ENCODE results near the gene RCVRN. TPM values are rescaled to one million over a fixed set of nuclear protein-coding genes. Genes with fewer than 3 reads are reported as not detected.
"Not testable (repeated sequence)": the region's sequence is repeated elsewhere in the genome, so short reads cannot be mapped to it uniquely, and the experiment has no call there.

Gene RCVRN
- total RNA-seq, 2 experiments from 2014 or later: not detected

DNA sequence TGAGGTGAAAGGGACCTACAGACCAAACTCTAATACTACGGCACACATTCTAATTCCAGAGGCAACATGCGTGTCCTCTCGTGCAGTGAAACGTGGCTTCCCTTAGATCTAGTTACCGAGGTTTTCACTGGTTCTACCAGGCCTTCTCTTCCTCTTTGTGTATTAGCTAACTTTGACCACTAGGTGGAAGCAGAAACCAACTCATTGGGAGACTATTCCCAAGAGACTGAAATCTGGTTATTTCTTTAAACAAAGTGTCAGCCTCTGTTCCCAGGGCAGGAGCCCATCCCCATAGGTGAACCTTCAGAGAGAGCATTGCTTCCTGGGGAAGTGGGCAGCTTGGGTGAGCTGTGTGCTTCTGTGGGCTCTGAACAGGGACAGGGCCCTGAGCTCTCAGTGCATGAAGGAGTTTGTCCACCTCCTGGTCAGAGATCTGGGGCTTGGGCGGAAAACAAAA is 19.7 kb upstream of the RCVRN start:
- POLR2A ChIA-PET: no interaction called here
- CTCF ChIA-PET: interaction anchor here (0.6 to 2.8 kb wide), 7 partner anchors 9 to 693 kb away, joined by 3 to 11 read pairs (median 3); no protein-coding TSS in a partner anchor

DNA sequence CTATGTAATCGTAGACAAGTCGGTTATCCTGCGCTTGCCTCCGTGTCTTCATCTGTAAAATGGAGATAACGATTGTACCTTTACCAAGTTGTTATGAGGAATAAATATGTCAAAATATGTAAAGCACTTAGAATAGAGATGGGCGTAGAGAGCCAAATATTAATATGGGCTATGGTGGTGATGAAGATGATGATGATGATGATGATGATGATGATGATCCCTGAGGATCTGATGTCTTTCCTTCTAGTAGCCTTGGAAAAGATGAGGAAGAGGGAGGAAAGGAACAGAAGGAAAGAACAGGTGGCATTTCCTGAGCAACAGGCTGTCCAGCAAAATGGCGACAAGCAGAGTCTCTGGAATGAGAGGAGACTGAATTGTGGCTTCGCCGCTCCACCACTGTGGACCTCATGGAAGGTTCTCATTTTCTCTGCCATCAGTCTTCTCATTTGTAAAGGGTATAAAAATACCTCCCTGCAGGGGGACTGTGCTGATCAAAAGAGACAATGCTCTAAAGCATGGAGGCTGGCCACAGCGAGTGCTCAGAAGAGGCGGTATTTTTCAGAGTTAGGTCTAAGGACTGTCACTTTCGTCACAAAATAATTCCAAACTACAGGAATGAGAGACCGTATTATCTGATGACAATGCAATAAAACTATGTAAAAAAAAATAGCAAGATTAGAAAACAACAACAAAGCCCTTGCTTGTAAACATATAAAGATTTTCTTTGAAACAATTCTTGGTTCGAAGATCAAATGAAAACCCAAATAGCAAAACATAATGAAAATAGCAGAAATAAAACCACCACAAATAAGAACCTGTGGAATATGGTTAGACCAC is 17.2 kb upstream of the RCVRN start:
- POLR2A ChIA-PET: no interaction called here
- CTCF ChIA-PET: no interaction called here

DNA sequence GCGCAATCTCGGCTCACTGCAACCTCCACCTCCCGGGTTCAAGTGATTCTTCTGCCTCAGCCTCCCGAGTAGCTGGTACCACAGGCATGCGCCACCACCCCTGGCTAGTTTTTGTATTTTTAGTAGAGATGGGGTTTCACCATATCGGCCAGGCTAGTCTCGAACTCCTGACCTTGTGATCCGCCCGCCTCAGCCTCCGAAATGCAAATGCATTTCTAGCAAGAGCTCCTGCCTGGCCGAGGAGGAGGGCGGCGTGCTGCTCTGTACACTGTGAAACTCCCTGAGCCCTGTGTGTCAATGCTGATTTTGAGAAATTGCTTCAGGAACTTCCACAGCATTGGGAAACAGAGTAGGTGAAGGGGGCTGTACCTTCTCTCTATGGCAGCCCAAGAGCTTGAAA is 16.1 kb upstream of the RCVRN start:
- POLR2A ChIA-PET: not testable (repeated sequence)
- CTCF ChIA-PET: interaction anchor here (0.7 kb wide), 1 partner anchor 231 kb away, joined by 4 read pairs; no protein-coding TSS in a partner anchor

DNA sequence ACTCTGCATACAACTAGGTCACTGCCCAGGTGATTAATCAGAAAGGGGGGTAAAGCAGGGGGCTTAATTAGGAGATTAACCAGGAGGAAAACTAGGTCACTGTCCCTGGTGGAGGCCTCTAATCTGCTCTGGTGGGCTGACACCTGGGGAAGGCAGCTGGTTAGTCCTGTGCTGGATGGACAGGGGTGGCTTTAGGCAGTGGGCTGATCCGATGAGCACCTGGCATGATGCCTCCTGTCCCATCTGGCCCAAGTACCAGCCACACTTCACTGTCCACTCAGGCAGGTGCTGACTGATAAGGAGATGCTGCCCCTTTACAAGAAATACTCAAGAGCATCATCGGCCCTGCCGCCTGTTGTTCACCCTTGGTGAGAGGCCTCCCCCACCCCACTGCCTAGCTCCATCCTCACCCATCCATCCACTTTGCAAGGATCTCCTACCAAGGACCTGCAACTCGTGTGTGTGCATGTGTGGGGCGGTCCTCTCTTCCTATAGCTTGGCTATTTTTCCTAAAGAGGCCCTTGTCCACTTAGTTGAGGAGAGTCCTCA is 13.8 kb upstream of the RCVRN start:
- POLR2A ChIA-PET: no interaction called here
- CTCF ChIA-PET: no interaction called here

DNA sequence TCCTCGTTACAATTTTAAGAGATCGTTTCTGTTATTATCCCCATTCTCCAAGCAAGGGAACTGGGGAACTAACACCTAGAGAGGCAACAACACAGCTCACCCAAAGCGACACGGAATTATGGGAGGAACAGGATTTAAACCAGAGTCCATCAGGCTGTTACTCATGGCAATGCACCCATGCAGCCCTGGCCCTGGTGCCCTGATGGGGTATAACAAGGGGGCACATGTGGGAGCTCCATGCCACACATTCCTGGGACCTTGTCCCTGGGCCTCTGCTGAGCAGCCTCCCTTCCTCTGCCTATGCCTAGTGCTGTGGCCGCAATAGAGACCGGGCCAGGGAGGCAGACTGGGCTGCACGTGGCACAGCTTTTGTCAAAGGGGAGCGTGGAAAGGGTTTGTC is 13.3 kb upstream of the RCVRN start:
- ChIA-PET CTCF (no interaction called here), POLR2A (no interaction called here)

DNA sequence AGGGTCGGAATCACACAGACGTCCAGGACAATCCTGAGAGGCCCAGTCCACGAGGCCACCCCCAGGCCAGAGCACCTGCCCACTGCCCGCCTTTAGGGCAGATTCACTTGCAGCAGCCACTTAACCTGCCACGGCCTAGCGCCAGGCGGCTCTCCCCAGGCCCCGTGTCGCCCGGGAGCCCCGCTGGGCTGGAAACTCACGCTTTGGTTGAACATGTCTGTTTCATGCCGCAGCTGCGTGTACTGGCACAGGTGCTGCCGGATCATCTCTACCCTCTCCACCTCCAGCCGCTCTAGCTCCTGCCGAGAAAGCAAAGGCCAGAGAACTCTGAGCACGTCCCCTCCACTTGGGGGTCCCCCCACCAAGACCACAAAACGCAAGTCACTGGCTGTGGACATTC is 12.7 kb upstream of the RCVRN start:
- POLR2A ChIA-PET: no interaction called here
- CTCF ChIA-PET: no interaction called here

DNA sequence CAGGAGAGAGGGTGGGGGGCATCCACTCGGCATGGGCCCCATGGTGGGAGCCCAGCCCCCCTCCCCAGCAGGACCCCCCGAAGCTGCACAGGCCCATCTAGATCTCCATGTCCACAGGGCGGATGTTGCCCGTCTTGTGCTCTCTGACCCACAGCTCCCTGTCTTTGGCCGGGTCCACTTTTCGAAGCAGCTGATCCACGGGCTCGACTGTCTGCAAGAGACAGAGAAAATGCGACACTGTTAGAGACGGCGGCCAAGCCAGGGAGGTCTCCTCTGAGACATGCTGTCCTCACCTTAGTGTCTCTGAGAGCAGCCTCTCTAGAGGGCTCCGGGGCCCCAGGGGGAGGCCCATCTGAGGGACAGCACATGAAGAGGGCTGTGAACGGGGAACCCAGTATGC is 12.1 kb upstream of the RCVRN start:
- POLR2A ChIA-PET: no interaction called here
- CTCF ChIA-PET: no interaction called here

DNA sequence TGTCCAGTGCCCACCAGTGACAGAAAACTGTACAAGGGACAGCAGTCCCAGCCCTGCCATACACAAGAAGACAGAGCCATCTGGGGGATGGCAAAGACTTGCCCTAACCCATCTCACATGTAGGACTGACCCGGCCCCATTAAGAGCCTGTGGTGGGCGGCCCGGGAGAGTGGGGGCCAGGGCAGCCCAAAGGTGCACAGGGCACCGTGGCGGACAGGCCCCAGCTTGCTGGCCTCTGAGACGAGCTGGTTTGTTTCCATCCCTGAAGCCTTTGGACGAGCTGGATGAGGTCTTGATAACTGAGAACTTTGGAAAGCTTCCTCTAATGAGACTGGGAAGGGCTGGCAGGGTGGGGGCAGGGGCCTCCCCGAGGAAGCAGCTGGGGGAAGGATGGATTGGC is 11.0 kb upstream of the RCVRN start:
- CTCF ChIA-PET: interaction anchor here (1.2 kb wide), 1 partner anchor 9 kb away, joined by 3 read pairs; no protein-coding TSS in a partner anchor
- POLR2A ChIA-PET: no interaction called here

DNA sequence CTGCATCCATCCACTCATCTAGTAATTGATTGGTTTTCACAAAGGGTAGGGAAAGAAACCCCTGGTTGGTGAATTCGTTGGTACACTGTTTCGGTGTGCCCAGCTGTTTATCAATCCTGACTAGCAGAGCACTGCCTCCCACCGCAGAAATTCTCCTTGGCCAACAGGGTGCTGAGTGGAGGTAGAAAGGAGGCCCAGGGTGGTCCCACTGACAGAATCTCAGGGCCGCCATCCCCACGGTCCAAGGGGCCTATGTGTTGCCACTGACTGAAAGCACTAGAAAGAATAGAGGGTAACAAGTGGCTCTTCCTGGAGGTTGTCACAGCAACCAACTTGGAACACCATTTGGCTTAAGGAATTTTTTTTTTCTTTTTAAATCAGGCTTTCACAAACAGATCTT is 8.4 kb upstream of the RCVRN start:
- ChIA-PET CTCF (no interaction called here), POLR2A (no interaction called here)

DNA sequence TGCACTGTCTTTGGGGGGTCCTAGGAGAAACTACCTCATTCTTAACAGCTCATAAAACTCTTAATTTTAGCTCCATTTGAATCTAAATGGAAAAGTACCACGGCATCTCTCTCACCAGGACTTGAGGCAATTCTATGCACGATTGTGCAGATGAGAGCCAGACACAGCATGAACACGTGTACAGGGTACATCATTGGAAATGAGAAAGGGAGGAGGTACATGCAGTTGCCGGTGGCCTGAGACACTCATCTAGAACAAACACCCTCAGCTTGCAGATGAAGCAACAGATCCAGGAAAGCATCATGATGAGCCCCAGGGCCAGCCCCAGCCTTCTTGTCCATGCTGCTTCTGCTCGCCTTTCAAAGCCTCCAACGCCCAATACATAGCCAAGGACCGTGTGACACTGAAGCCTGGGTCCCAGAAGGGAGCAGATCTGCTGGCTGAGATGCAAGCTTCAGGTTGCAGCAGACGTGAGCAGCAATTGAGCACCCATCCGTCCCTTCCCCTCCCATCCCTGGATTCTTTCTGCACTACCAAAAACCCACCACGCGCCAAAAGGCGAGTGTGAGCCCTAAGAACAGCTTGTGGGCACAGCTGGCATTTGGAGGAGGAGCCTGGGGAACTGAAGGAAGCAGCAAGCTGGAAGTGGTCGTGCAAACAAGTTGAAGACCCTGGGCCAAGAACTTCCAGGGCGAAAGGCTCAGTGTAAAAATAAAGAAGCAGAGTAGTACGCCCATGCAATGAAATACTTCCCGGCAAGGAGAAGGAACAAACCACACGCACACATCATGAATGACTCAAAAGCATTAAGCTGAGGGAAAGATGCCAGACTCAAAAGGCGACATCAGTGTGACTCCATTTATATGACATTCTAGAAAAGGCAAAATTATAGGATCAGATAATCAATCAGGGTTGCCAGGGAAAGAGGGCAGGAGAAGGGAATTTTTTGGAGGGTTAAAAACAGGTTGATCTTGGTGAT is 7.3 kb upstream of the RCVRN start:
- CTCF ChIA-PET: interaction anchor here (0.8 kb wide), 1 partner anchor 12 kb away, joined by 3 read pairs; no protein-coding TSS in a partner anchor
- POLR2A ChIA-PET: no interaction called here

DNA sequence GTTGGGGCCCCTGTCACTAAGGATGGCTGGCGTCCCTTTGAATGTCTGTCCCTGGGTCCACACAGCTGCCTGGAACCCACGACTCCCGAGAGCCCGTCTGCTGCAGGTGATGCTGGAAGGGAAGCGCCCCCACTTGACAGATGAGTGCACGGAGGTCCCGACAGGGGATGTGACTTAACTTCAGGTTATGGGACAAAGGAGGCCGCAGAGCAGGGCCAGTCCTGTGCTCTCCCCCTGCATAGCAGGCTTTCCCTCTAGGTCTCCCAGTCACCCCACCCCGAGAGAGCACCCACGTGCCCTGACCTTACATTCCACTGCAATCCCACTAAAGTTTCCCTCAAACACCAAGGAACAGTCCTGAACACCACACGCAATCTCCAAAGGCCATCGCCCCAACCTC is 6.0 kb upstream of the RCVRN start:
- CTCF ChIA-PET: no interaction called here
- POLR2A ChIA-PET: no interaction called here

DNA sequence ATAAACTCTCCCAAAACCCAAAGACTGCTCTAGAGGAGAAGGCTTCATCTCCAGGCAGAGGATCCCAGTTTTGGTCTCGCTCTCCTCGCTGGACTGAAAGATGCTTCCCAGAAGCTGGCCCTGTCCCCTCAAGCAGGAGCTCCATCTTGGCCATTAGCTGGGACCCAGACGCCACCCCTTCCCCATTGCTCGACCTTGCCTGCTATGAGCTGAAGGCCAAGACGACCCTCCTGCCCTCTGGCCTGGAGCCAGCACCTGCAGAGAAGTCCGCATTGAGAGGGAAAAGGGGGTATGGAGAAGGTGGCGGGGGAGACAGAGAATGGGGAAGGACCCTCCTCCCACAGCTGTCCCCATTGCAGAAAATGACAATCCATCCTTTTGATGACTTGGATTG is 3.6 kb upstream of the RCVRN start:
- POLR2A ChIA-PET: no interaction called here
- CTCF ChIA-PET: no interaction called here

DNA sequence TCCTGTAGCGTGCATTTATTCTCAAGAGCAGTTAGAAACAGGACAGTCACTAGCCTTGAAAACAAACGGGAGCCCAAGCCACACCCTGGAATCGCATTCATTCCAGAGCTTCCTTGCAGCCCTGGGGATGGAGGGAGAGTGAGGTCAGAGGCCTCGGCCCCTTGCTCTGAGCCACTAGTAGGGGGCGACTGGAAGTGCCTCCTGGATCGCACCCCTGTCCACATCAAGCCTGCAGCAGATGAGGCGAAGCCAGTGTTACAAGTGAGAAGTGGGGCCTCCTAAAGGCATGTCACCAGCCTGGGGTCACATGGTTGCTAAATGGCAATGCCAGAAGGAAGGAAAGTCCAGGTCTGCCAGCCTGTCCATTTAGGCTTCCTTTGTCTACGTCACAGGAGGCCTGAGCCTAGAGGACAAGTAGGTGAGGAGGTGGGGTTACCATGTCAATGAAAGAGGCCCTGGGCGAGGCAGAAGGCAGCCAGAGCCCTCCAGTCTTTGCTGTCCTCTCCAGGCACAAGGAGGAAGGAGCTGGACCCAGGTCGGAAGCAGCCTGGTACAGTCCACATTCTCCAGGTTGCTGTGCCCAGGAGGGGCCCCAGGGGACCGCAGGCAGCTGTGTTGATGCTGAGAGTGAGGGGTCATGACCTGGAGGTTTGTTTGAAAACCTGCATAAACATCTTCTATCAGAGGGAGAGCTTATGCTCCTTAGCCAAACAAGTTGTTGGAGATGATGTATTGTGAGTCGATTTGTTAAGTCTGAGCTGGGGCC is 3.0 kb upstream of the RCVRN start:
- POLR2A ChIA-PET: no interaction called here

DNA sequence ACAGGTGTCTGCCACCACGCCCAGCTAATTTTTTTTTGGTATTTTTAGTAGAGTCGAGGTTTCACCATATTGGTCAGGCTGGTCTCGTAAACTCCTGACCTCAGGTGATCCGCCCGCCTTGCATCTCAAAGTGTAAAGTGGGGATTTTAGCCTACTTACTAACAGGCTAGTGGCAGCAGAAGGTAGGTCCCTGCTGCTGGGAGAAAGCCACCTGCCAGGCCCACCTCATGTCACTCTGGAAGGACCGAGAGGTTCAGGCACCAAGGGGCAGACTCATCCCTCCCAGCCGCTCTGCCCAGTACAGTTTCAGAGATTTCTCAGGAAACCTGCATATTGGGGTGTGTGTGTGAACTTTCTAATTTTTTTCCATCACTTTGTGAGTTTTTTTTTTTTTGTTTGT is 2.1 kb upstream of the RCVRN start:
- ChIA-PET POLR2A (no interaction called here), CTCF (no interaction called here)

More for the DNA sequence above, 3.0 kb upstream of the RCVRN start:
- CTCF ChIA-PET: no interaction called here

DNA sequence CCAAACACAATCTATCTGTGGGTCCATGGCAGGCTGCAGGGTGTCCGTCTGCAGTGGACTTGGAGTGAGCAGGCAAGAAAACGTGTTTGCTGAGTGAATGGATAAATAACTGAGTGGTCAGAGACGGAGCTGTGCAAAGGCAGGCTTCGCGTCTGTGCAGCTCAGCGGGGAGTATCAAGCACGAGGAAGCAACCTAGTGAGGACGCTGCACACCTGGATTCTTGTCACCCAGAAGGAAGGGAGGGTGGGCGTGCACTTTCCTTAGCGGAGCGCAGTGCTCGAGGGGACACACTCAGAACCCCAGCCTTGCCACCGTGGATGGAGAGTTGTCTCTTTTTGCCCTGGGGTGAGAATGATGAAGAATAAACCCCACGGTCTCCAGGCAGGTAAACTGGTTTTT is 1.5 kb upstream of the RCVRN start:
- ChIA-PET POLR2A (no interaction called here), CTCF (no interaction called here)

DNA sequence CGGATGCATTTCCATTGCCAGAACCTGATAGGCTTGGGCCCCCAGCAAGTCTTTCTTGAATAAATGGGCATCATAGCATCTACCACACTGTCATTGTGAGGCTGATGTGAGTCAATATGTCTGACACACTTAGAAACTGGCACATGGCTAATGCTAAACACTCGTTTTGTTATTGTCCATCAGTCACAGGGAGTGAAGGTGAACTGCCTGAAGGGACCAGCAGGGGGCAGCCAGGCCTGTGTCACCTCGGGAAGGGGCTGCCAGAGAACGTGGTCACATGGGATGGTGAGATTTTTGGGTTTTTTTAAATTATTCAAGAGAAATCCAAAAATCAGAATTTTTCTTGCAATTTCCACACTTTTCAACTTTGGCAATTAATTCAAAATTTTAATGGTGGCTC is 831 bp upstream of the RCVRN start:
- CTCF ChIA-PET: no interaction called here
- POLR2A ChIA-PET: no interaction called here

DNA sequence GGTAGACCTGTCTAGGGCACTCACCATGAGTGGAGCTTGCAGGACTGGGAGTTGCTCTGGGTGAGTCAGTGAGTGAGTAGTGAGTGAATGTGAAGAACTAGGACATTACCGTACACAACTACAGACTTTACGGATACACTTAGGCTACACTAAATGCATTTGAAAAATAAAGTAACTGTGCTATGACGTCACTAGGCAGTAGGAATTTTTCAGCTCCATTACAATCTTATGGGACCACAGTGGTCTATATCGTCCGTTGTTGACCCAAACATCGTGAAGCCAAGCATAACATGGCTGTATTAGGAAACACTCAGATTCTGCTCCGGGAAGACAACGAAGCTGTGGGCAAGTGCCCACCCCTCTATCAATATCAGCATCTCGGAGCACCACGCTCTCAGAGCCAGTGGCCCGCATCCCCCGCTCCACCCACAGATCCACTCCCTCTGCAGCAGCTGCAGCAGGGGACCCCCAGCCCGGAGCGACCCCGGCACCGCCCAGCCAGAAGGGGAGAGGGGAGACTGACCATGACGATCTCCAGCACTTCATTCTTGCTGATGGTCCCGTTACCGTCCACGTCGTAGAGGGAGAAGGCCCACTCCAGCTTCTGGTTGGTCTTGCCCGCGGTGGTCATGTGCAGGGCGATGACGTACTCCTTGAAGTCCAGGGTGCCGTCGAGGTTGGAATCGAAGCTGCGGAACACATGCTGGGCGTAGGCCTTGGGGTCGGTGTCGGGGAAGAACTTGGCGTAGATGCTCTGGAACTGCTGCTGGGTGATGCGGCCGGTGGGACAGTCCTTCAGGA is 594 bp downstream of the RCVRN start:
- POLR2A ChIA-PET: no interaction called here
- CTCF ChIA-PET: no interaction called here

DNA sequence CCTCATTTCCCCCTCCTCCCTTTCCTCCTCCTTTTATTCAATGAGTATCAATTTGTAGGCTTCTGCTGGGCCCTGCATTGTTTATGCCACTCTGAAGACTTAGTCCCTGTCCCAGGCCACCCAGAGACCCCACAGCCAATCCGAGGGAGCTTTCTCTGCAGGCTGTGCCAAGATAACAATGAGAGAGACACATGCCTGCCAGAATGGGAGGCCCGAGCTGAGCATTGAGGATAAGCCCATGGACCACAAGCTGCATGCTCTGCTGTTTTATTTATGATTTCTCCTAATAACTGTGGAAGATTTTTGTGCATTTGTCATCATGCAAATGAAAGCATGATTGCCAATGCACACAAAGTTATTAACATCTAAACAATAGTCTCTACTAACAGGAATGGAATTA is 3.0 kb downstream of the RCVRN start:
- CTCF ChIA-PET: no interaction called here
- POLR2A ChIA-PET: no interaction called here

DNA sequence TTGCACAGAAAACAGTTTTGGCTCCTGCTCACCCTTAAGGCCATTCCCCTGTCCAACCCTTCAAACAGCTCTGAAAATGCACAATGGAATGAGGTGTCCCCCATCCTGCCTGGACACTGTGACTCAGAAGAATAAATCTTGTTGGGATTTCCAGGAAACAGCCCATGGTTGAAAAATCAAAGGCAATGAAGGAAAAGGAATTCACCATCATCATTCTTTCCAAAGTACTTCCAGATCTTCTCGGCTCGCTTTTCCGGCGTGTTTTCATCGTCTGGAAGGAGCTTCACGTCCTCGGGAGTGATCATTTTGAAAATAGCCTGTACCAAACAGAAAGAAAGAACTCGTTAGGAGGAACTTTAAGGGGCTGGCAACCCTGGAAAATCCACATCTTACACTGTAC is 4.3 kb downstream of the RCVRN start:
- CTCF ChIA-PET: interaction anchor here (0.6 kb wide), 1 partner anchor 1497 kb away, joined by 3 read pairs; no protein-coding TSS in a partner anchor
- POLR2A ChIA-PET: no interaction called here

All from activated CD8-positive, alpha-beta memory T cell treated with anti-CD3 and anti-CD28 coated beads for 36 hours (primary cell).